ENCODE data around the gene OR52E4.

The OR52E4 gene

DNA sequence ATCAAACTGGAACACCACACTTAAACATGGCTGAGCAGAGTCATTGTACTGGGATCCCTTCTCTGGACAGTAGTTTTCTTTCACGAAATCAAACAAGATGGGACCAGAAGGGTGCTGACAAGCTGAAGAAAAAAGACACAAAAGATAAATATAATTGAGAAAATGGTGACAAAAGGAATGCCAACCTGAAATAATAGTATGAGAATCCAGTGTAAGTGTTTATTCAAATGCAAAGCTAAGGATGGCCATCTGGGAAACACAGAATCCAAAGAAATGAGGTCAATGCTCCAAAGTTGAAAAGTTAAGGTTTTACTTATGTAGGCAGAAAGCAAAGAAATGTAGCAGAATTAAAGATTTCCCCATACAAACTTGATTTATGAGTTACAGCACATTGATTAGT is 7.2 kb downstream of the OR52E4 start:
- no peak overlapping the region for H3K4me3 ChIP-seq (ENCODE audit: low read depth, low read length)
- ChIA-PET POLR2A (interaction anchor here (0.6 kb wide), 1 partner anchor 48 kb away, joined by 3 read pairs; no protein-coding TSS in a partner anchor), CTCF (no interaction called here)
- H3K27ac ChIP-seq (ENCODE audit: extremely low read depth, low read depth, low read length): no peak overlapping the region
- H3K9me3 ChIP-seq (ENCODE audit: control insufficient read depth, insufficient read depth, low read depth, low read length): no peaks in the 10 kb centered on the region
- TF ChIP-seq PRDM10 (tag by site-specific recombination; IDR thresholded peaks at IDR 0.05): no peak
- TF ChIP-seq ZNF324 (tag by site-specific recombination; IDR thresholded peaks at IDR 0.05): no peak
- TF ChIP-seq ZBTB6 (tag by site-specific recombination; IDR thresholded peaks at IDR 0.05): no peak
- no peak for TF ChIP-seq ZNF2 (tag by site-specific recombination; IDR thresholded peaks at IDR 0.05)
- no peak for TF ChIP-seq ZNF514 (tag by site-specific recombination; IDR thresholded peaks at IDR 0.05)
- no peaks in the 10 kb centered on the region for H3K4me1 ChIP-seq (ENCODE audit: control insufficient read depth, insufficient read depth, low read length)
- no peaks in the 10 kb centered on the region for H3K36me3 ChIP-seq (ENCODE audit: control insufficient read depth in 2 of 2, insufficient read depth in 1 of 2, low read length in 2 of 2)

DNA sequence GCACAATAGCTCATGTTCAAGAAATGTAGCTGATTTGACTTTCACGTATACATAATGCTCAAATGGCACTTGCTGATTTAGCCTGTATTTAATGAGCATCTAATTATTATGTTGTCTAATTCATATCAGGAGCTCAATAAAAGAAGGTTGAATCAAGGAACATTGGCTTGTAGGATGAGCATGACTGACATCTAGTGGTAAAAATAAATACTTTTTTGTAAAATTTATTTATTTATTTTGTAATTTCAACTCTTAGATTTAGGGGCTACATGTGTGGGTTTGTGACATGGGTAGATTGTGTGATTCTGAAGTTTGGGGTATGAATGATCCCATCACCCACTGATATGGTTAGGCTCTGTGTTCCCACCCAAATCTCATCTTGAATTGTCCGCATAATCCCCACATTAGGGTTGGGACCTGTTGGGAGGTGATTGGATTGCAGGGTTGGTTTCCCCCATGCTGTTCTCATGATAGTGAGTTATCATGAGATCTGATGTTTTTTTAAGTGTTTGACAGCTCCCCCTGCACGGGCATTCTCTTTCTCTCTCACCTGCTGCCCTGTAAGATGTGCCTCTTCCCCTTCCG is 10.9 kb downstream of the OR52E4 start:
- Histone ChIP-seq H3K4me1 (ENCODE audit: control insufficient read depth, insufficient read depth, low read length) (no peaks in the 10 kb centered on the region), H3K4me3 (ENCODE audit: low read depth, low read length) (no peak overlapping the region), H3K36me3 (ENCODE audit: control insufficient read depth in 2 of 2, insufficient read depth in 1 of 2, low read length in 2 of 2) (no peaks in the 10 kb centered on the region), H3K27ac (ENCODE audit: extremely low read depth, low read depth, low read length) (no peak overlapping the region), H3K9me3 (ENCODE audit: control insufficient read depth, insufficient read depth, low read depth, low read length) (no peaks in the 10 kb centered on the region)
- POLR2A ChIA-PET: no interaction called here
- TF ChIP-seq ZNF654 (tag by site-specific recombination; IDR thresholded peaks at IDR 0.05; ENCODE audit: low read depth): peak; percentile 27
- no peak for TF ChIP-seq ZNF639 (tag by site-specific recombination; IDR thresholded peaks at IDR 0.05)
- no peak for TF ChIP-seq ZNF416 (tag by site-specific recombination; IDR thresholded peaks at IDR 0.05)
- no peak for TF ChIP-seq ZNF660 (tag by site-specific recombination; IDR thresholded peaks at IDR 0.05)
- TF ChIP-seq, protein P1, sequence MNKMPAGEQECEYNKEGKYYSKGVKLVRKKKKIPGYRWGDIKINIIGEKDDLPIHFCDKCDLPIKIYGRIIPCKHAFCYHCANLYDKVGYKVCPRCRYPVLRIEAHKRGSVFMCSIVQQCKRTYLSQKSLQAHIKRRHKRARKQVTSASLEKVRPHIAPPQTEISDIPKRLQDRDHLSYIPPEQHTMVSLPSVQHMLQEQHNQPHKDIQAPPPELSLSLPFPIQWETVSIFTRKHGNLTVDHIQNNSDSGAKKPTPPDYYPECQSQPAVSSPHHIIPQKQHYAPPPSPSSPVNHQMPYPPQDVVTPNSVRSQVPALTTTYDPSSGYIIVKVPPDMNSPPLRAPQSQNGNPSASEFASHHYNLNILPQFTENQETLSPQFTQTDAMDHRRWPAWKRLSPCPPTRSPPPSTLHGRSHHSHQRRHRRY (tag by site-specific recombination; IDR thresholded peaks at IDR 0.05): no peak
- no peak for TF ChIP-seq KLF8 (tag by site-specific recombination; IDR thresholded peaks at IDR 0.05)
- no peak for TF ChIP-seq ZNF133 (tag by site-specific recombination; IDR thresholded peaks at IDR 0.05)
- no peak for TF ChIP-seq ZNF157 (tag by site-specific recombination; IDR thresholded peaks at IDR 0.05)
- CTCF ChIA-PET: interaction anchor here (0.6 to 1.6 kb wide), 15 partner anchors 10 to 1771 kb away, joined by 3 to 4 read pairs (median 3); partner anchors contain the start of gene OR52E4

GRCh38 chr11:5892908-5893307 is 12.5 kb downstream of the OR52E4 start, which contains the start of gene OR52E5:
Gene OR52E5, plus strand, starts transcription at chr11:5893208. Its CDS starts 7,569 bp downstream, at chr11:5900777.
- Histone ChIP-seq H3K27ac (ENCODE audit: extremely low read depth, low read depth, low read length) (no peak within 1 kb of the TSS), H3K4me3 (ENCODE audit: low read depth, low read length) (no peak within 1 kb of the TSS), H3K4me1 (ENCODE audit: control insufficient read depth, insufficient read depth, low read length) (no peaks in the 10 kb centered on the region), H3K9me3 (ENCODE audit: control insufficient read depth, insufficient read depth, low read depth, low read length) (no peaks in the 10 kb centered on the region), H3K36me3 (ENCODE audit: control insufficient read depth in 2 of 2, insufficient read depth in 1 of 2, low read length in 2 of 2) (no peaks in the 10 kb centered on the region)
- ChIA-PET CTCF (interaction anchor here (1.4 kb wide), 1 partner anchor 9 kb away, joined by 4 read pairs; no protein-coding TSS in a partner anchor), POLR2A (no interaction called here)
- TF ChIP-seq ZNF10 (tag by site-specific recombination; IDR thresholded peaks at IDR 0.05): no peak
- TF ChIP-seq ZNF19 (tag by site-specific recombination; IDR thresholded peaks at IDR 0.05; ENCODE audit: low read depth): no peak
- no peak for TF ChIP-seq SETDB1 (IDR thresholded peaks at IDR 0.05; ENCODE audit: insufficient read length, low read length)
- TF ChIP-seq ZNF626 (tag by site-specific recombination; IDR thresholded peaks at IDR 0.05): no peak

All from HEK293 (cell line).